Left kidney (tissue), 2 donors: ENCODE results near the gene TEDC1. TPM values are rescaled to one million over a fixed set of nuclear protein-coding genes. Genes with fewer than 3 reads are reported as not detected.

Source experiments
- DNase-seq: peaks from one replicate; pipeline ENCODE4 v3.0.0-alpha.2; 2013
- polyA plus RNA-seq: library from polyadenylated mRNA; unstranded; fragments of 120-200 nt; gene quantifications from one replicate; pipeline ENCODE4 v1.2.1, GENCODE V29; 2013; ENCODE audit not compliant: insufficient read length

The TEDC1 gene
- polyA plus RNA-seq, 1 donor, result 5.6 TPM

DNA sequence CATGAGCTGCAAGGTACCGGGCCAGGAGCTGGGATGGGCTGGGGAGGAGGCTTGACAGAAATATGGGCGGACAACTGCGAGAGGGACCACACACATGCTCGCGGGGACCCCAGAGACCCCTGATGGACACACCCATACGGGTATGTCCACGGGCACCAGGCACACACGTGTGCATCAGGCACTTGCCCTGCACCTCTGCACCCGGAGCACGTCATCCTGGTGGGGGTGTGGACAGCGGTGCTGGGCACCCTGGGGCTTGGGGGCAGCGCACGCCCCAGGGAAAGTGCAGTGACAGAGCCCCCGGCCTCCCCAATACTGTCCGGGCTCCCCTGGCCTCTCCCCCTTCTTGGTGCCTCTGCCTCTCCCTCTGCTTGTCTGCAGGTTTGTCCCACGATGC, 6.1 kb upstream of the TEDC1 start:
- DNase-seq, result no peak

GRCh38 chr14:105485739-105486162, 5.3 kb upstream of the TEDC1 start:
- peak; percentile 55 for DNase-seq

DNA sequence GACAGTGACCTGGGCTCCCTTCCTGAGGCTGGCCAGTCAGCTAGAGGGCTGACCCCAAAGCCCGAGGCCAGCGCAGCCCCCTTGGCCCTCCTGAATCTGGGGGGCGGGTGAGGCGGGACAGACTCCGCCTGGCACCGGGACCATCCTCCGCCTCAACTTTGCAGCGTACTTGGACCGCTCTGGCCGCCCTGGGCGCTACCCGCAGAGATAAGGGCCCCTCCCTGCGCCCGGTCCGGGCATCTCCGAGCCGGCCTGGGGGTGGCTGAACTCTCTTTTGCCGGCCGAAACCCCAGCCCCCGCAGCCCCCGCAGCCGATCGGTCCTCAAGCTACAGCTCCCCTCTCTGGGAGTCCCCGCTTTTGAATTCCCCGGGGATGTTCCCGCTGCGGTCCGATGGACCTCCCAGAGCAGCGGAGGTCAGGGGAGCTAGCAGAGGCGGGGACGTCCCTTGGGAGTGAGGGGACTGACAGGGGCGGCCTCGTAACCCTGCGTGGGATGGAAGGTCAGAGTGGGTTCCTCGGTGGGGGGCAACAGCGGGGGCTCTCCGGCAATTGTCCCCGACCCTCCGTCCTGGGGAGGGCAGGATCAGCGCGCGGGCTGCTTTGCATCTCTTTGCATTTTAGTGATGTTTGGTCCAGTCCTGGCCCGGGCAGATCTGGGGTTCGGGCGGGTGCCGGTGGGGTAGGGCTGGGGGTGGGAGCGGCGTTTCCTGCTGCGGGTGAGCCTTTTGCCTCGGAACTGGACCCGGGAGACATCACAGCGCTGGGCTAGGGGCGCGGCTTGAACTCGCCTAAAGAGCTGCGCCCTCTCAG, 4.7 kb upstream of the TEDC1 start, which contains the start of gene CRIP1:
Gene CRIP1 (plus strand): TSS at position 724 of the 811 bp plus-strand sequence. CDS start 374 bp downstream, outside the sequence.
- DNase-seq, result no peak

GRCh38 chr14:105486974-105487448, 4.0 kb upstream of the TEDC1 start:
- no peak for DNase-seq

GRCh38 chr14:105487449-105487985, 3.5 kb upstream of the TEDC1 start:
- DNase-seq, result no peak

DNA sequence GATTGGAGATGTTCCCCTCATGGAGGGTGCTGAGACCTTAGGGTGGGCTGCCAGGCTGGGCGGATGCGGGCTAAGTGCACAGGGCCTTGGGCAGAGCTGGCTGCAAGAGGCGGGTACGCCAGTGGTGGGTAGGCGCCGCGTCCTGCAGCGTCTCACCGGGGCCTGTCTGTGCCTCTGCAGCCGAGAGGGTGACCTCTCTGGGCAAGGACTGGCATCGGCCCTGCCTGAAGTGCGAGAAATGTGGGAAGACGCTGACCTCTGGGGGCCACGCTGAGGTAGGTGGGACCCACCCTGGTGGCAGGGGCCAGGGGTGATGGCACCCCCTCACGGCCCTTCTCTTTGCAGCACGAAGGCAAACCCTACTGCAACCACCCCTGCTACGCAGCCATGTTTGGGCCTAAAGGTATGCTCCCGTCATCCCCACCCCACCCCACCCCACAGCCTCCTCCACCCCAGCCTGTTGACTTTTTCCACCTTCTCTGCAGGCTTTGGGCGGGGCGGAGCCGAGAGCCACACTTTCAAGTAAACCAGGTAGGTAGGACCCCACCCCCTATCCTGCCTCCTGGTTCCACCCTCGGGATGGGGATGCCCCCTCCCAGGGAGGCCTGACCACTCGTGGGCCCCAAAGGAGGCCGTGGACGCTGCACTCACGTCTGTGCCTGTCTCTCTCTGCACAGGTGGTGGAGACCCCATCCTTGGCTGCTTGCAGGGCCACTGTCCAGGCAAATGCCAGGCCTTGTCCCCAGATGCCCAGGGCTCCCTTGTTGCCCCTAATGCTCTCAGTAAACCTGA, 2.9 kb upstream of the TEDC1 start:
- DNase-seq, result no peak

DNA sequence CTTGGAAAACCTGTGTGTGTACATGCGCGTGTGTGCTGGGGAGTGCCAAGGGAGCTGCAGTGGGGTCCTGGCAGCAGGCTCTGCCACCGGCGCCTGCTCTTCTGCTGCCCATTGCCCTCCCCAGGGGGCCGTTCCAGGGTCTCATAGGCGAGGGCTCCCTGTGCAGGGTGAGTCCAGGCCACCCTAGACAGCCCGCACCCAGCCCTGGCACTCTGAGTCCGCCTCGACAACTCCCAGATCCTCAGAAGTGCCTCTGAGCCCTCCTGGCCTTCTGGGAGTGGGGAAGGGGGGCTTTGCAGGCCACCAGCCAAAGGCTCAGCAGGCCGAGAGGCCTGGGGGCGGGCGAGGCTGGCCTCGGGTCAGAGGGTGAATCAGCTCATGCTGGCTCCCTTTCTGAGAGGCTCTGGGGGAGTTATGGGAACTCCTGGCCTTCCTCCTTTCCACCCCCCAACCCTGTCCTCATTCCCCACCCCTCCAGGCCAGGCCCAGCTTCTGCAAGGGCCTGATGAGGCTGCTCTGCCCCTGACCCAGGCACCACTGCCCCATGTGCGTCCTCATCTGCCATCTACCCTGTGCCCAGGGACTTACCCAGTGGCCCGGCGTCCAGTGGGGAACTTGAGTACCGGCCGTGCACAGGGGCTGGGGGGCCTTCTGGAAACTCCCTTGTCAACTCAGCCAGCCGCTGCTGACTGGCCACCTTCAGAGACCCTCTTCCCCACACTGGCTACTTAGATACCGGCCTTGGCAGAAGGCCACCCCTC, 2.1 kb upstream of the TEDC1 start:
- no peak for DNase-seq

- DNase-seq, result peak; percentile 92
These were observed 1.3 kb upstream of the TEDC1 start for GRCh38 chr14:105489542-105490266.

DNA sequence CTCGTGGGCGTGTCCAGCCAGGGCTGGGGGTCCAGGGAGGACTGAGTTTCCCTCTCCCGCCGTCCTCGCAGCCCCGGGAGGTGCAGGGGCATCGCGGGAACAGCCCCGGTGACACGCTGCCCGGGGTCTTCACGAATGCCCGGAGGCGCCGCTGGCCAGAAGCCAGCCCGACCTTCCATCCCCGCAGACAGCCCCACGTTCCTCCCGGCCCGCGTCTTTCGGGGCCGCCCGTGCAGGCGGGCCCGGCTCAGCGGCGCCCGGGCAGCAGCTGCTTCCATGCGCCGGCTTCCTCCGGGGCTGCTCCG, 827 bp upstream of the TEDC1 start:
- DNase-seq, result no peak

DNA sequence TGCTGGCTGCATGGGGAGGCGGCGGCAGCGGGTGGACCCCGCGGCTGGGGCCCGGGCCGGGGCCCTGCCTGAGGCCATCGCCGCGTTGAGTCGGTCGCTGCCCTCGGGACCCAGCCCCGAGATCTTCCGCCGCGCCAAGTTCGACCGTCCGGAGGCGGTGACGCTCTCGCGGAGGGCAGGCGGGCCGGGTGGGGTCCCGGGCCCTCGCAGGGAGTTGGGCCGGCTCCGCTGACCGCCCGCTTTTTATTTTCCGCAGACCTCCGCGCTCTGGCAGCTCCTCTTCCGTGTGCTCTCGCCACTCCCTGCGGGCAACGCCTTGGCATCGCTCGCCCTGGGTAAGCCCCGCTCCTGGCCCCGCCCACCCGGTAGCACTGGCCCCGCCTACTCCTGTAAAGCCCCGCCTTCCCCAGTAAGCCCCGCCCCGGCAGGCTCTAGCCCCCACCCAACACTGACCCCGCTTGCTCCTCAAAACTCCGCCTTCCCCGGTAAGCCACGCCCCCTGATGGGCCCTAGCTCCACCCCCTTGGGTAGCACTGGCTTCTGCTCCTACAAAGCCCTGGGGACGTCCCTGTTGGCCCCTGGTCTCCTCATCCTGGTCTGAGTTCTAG, 424 bp downstream of the TEDC1 start:
- no peak for DNase-seq

DNA sequence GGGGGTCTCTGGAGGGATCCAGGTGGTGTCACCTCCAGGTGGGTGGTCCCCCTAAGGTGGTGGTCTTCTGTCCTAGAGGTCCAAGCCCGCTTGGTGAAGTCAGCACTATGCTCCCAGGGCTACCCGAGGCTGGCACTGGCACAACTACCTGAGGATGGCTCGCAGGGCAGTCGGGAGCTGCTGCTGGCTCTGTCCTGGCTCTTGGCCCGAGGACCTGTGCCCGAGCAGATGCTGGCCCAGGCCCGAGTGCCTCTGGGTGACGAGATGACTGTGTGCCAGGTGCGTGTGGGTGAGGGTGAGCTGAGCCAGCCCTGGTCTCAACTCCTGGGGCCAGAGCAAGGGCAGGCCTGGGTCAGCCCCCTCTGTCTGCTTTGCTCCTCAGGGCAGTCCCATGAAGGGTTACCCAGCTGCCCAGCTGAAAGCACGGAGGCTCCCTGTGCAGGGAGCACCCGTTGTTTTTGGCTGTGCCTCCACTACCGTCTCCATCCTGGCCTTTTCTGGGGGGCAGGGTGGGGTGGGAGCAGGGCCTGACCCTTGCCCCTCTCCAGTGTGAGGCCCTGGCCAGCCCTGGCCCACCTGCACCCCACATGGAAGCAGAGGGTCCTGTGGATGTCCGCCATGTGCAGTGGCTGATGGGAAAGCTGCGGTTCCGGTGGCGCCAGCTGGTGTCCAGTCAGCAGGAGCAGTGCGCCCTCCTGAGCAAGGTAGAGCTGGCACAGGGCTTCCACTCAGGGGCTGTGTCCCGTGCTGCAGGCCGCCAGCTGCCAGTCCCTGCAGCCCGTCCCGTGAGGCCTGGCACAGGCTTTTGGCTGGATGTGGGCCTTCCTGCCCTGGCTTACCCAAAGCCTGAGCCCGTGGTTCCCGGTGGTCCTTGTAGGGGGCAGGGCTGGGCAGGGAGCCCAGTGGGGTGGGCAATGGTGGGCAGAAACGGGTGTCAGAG, 1.3 kb downstream of the TEDC1 start:
- DNase-seq, result no peak

- DNase-seq, result no peak
These were observed 2.2 kb downstream of the TEDC1 start for GRCh38 chr14:105492971-105493871.

DNA sequence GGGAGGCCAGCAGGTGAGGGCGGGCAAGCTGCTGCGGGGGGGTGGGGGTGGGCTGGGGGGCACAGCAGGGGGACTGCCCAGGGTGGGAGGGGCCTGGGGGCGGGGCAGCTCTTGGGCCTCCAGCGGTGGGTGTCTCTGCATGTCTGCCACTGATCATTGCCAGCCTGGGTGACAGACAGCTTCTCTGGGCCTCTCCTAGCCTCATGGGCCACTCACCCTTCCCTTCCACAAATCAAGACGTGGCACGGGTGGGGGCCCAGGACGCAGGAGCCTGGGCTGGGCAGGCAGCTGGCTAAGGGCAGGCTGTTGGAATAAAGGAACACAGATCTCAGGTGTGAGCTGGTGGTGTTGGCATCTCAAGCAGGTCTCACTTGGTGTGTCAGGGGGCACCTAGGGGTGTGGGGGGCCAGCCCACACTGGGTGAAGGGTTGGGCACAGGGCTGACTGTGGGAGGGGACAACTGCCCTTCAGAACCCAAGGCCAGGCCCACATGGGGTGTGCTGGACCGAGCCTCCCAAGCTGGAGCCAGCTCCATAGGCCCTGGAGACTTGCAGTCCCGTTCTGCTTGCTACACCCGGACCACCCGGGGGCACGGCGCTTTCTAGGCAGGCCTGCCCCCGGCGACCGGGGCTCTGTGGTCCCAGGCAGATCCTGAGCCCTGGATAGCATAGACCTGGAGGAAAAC, 3.0 kb downstream of the TEDC1 start:
- no peak for DNase-seq

DNA sequence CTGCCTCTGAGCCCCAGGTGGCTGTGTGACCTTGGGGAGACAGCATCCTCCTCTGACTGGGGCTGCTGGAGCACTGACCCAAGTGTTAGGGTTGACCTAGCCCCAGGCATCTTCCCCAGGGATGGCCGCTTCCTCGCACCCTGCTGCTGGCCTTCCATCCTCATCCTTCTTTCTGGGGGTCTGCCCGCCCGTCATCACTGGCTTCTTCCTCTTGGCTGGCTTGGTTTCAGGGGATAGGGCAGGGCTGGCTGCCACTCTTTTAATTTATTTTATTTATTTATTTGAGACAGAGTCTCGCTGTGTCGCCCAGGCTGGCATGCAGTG, 3.5 kb downstream of the TEDC1 start:
- DNase-seq, result no peak

DNA sequence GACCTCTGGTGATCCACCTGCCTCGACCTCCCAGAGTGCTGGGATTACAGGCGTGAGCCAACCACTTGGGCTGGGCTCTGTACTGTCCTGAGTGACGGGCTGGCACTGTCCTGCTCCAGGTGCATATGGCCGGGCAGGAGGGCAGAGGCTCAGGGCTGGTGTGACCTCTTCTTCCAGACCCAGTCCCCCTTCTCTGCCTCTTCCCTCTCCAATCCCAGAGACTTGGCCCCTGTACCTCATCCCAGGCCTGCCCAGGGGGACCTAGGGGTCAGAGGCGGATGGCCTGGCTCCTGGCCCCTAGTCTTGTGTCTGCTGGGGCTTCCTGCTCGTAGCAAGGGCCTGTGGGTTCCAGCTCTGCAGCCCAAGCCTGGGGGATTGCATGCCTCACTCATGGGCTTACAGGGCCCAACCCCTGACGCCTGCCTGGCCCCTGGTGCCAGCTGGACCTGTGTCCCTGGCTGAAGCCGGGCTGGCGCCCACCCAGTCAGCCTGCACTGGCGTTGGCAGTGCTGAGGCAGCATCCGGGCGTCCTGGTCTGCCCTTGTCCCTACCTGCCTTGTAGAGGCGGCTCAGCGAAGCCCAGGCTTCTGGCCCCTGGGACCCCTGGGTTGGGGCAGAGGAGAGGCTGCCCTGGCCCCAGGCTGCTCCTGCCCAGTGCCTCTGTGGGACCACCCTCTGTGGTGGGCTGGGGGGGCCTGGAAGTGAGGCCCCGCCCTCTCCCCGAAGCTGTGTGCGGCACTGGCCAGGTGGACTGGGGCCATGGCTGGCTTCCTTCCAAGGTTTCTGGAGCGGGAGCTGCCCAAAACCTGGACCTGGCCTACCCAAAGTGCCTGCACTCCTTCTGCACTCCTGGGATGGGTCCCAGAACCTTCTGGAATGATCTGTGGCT, 4.3 kb downstream of the TEDC1 start:
- DNase-seq, result no peak

DNA sequence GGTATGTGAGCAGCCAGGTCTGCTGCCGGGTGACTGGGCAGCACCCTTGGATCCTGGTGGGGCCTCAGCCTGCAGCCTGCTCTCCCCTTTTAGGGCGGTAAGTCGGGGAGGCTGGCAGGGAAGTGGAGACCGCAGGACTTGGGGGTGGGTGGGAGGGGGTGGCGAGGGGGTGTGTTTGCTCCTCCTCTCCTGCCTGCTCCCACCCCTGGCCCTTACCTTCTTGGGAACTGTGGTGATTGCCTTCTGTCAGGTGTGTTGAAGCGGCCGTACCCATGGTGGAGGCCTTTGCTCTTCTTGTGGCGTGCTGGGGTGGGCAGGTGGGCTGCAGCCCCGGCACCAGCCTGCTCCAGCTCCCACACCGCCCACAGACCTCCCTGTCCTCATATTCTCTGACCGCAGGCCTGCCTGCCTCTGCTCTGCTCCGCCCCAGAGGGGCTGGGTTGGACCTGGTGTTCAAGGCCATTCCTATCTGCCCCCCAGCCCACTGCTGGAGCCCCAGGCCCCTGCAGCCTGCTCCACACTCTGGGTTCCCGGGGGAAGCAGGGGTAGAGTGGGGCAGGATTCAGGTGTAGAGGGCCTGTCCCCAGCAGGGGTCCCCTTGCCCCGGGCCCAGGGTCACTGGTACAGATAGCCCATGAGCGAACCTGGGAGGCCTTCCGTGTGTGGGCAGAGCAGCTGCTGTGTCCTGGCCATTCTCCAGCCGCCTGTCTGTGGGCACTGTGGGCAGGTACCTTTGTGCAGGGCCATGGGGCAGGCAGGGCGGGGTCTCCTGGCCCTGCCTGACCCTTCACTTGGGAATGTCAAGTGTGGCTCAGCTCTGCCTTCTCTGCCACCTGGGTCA, 5.2 kb downstream of the TEDC1 start:
- no peak for DNase-seq
